Suprapubic skin (tissue), 4 donors: Measurements from ENCODE around the gene HOXC5. TPM values are rescaled to one million over a fixed set of nuclear protein-coding genes. Genes with fewer than 3 reads are reported as not detected.

Experiments used
- DNase-seq, 2 donors: peaks; one replicate each; pipeline ENCODE4 v3.0.0-alpha.2; 2019; ENCODE audit warnings: low spot score in 2 of 2
- H3K27ac ChIP-seq: fragments of 200-600 bp; sonication (generic); one replicate; pipeline ENCODE4 v1.5.1; 2019
- H3K27me3 ChIP-seq: fragments of 200-600 bp; sonication (generic); one replicate; pipeline ENCODE4 v1.5.1; 2019
- H3K36me3 ChIP-seq: fragments of 200-600 bp; sonication (generic); one replicate; pipeline ENCODE4 v1.5.1; 2019
- H3K4me1 ChIP-seq: fragments of 200-600 bp; sonication (generic); one replicate; pipeline ENCODE4 v1.5.1; 2019
- H3K4me3 ChIP-seq: fragments of 200-600 bp; sonication (generic); one replicate; pipeline ENCODE4 v1.5.1; 2019; ENCODE audit warnings: mild to moderate bottlenecking
- H3K9me3 ChIP-seq: fragments of 200-600 bp; sonication (generic); one replicate; pipeline ENCODE4 v1.5.1; 2019
- EP300 ChIP-seq: sonication (generic); formaldehyde crosslinking; IDR thresholded peaks from one replicate; pipeline ENCODE4 v1.6.1; 2017; ENCODE audit warnings: antibody characterized with exemption
- POLR2A ChIP-seq, 2 donors: fragments of 450-650 bp; IDR thresholded peaks; one replicate each; pipeline ENCODE4 v1.6.1; 2017; ENCODE audit warnings: antibody characterized with exemption in 2 of 2, mild to moderate bottlenecking in 2 of 2, moderate library complexity in 2 of 2
- POLR2AphosphoS5 ChIP-seq, 3 donors: sonication (generic); formaldehyde crosslinking; IDR thresholded peaks; one replicate each; pipeline ENCODE4 v1.6.1; 2017; ENCODE audit warnings: antibody characterized with exemption in 3 of 3
- WGBS: methylation state at CpG from one replicate; pipeline ENCODE4 v1.1.5; 2018; 5-methylcytosine and 5-hydroxymethylcytosine counted together
- total RNA-seq, 4 donors: library from RNA; depleted of rRNA; stranded (reverse); fragments of >200 nt; gene quantifications; one replicate each; pipeline ENCODE4 v1.1.0, GENCODE V29; 2016
- TF ChIP-seq, protein P1 (sequence below), 2 donors: fragments of 200-600 bp in 1 of 2; fragments of 450-650 bp in 1 of 2; sonication (generic) in 1 of 2; IDR thresholded peaks; one replicate each; pipeline ENCODE4 v1.5.1; 2016 to 2019; ENCODE audit warnings: antibody characterized with exemption in 2 of 2, mild to moderate bottlenecking in 1 of 2, moderate library complexity in 1 of 2

The HOXC5 gene
- total RNA-seq, 4 donors from 2014 or later = 0.26 to 3.5 (median 0.49) TPM; not detected in 1

DNA sequence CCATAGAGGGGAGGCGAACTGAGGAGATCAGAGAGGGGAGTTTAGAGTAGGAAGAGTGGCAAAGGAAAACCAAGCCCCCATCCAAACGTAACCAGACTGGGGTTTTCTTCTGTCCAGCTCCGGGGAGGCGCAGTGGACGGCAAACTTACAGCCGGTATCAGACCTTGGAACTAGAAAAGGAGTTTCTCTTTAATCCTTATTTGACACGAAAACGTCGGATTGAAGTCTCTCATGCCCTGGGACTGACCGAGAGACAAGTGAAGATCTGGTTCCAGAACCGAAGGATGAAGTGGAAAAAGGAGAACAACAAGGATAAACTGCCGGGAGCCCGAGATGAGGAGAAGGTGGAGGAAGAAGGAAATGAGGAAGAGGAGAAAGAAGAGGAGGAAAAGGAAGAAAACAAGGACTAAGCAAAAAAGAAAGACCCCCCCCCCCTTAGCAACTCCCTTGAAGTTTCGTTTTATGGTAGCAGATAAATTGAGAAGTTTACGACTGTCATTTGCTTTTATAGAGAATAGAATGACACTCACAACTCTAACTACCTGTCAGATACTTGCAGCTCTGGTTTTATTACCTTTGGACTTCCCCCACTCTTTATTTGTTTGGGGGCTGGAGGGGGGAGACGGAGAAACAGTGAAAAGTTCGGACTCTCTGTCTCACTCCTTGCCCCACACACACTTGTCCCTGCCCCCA is 21.7 kb upstream of the HOXC5 start:
- no peak for TF ChIP-seq EP300
- TF ChIP-seq, protein P1, sequence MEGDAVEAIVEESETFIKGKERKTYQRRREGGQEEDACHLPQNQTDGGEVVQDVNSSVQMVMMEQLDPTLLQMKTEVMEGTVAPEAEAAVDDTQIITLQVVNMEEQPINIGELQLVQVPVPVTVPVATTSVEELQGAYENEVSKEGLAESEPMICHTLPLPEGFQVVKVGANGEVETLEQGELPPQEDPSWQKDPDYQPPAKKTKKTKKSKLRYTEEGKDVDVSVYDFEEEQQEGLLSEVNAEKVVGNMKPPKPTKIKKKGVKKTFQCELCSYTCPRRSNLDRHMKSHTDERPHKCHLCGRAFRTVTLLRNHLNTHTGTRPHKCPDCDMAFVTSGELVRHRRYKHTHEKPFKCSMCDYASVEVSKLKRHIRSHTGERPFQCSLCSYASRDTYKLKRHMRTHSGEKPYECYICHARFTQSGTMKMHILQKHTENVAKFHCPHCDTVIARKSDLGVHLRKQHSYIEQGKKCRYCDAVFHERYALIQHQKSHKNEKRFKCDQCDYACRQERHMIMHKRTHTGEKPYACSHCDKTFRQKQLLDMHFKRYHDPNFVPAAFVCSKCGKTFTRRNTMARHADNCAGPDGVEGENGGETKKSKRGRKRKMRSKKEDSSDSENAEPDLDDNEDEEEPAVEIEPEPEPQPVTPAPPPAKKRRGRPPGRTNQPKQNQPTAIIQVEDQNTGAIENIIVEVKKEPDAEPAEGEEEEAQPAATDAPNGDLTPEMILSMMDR (IDR thresholded peaks at IDR 0.05) = no peak
- TF ChIP-seq POLR2A (IDR thresholded peaks at IDR 0.05) = no peak
- no peak for TF ChIP-seq POLR2AphosphoS5 (IDR thresholded peaks at IDR 0.05)
- peaks cover 12% of the 10 kb centered on the region for H3K27me3 ChIP-seq
- H3K9me3 ChIP-seq = no peaks in the 10 kb centered on the region
- peaks cover 81% of the 10 kb centered on the region for H3K4me1 ChIP-seq
- peak overlapping the region; percentile 98 for H3K27ac ChIP-seq
- 39% methylated on average over 17 of the region's 17 CpGs for WGBS
- DNase-seq = no peak
- H3K4me3 ChIP-seq = peak overlapping the region; percentile 63
- no peaks in the 10 kb centered on the region for H3K36me3 ChIP-seq

DNA sequence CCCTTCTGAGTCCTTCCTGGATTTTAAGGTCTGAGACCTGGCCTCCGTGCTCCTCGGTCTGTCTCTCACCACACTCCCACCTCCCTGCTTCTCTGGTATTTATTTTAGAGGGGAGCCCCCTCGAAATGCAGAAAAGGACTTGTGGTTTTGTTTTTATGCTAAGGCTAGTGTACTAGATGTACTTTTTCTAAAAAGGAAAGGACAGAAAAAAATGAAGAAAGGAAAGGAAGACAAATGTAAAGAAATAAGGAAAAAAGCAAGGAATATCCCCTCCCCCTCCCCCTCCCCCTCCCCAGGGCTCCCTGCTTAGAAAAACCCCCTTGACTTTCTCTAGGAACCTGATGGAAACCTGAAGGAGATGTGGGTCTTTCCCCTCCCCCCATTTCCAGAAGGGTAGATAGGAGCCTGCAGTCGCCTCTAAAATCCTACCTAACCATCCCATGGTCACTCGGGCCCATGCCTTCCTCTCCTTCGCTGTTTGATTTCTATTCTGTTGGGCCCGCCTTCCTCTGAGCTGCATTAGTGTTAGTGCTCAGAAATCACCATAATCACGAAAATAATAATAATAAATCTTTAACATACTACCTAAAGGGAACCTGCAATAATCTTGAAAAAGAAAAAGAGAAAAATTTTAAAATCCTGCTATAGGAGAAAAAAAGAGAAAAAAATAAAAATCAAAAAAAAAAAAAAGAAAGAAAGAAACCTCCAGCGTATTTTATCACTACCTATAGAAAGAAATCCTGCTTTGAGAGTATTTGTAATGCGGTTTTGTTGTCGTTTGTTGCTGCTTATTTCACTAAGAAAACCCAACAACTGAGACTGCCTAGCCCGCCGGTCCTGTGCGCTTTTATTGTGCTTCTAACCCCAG is 21.0 kb upstream of the HOXC5 start:
- Histone ChIP-seq H3K27me3 (peaks cover 12% of the 10 kb centered on the region), H3K36me3 (no peaks in the 10 kb centered on the region), H3K4me3 (peak overlapping the region; percentile 63), H3K4me1 (peaks cover 79% of the 10 kb centered on the region), H3K27ac (peak overlapping the region; percentile 98), H3K9me3 (no peaks in the 10 kb centered on the region)
- no peak for TF ChIP-seq EP300
- no peak for DNase-seq
- WGBS = 58% methylated on average over 14 of the region's 14 CpGs

DNA sequence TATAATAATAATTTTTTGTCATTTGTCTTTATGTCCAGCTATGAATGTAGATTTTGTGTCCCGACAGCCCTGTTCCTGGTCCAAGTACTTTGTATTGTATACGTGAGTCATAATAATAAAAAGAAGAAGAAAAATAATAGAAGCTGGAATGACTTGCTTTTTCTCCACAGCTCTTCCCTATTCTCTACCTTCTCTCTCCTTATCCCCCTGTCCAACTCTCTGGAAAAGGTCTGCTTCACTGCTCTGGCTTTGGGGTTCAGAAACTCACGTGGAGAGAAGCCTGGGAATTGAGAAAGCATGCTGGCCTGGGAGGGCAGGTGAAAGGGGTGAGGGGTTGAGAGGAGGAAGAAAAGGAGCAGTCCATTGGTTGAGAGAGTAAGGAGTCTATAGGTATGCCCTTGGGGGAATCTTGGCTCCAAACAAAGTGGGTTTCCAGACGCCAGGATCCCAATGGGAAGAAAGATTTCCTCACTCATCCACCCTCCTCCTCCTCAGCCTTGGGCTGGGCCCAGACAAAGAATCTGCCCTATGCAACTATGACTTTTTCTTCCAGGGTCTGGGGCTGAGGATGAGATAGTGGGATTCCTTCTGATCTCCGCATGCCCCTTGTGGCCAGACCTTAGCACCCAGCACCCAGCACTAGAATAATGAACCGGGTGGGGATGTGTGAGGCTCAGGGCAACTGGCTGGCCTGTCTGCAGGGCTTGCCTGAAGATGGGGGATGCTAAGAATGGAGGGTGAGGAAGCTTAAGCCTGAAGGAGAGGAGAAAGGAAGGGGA is 20.0 kb upstream of the HOXC5 start:
- H3K27me3 ChIP-seq = peaks cover 12% of the 10 kb centered on the region
- no peak for DNase-seq
- no peak overlapping the region for H3K4me3 ChIP-seq
- peaks cover 71% of the 10 kb centered on the region for H3K4me1 ChIP-seq
- TF ChIP-seq, protein P1 (IDR thresholded peaks at IDR 0.05) = no peak
- TF ChIP-seq POLR2AphosphoS5 (IDR thresholded peaks at IDR 0.05) = no peak
- 54% methylated on average over 6 of the region's 6 CpGs for WGBS
- H3K36me3 ChIP-seq = no peaks in the 10 kb centered on the region
- peak overlapping the region; percentile 98 for H3K27ac ChIP-seq
- no peaks in the 10 kb centered on the region for H3K9me3 ChIP-seq

DNA sequence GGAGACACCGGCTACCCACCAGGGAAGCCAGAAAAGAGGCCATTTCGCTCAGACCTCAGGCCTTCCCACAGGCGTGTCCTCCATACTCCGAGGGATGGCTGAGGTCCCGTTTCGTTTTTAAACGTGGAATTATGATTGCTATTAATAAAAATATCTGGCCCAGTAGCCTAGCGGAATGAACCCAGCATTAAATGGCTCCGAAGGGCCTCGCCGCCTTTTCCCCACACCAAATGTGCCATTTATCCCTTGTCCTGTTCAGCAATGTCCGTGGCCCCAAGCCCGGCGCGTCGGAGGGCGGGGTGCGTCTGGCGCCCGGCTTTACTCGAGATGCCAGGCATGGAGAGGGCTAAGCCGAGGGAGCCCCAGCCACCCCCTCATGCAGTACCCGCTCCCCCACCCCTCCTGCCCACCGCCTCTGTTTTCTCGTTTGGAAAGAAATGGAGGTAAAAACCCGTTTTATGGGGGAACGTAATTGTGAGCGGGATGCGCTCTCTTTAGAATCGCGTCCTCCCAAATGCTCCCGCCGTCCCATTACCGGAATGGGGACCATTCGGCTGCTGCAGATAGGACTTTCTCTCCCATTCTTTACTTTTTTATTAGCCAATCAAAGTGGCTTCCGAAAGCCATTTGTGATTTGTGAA is 18.4 kb upstream of the HOXC5 start:
- H3K4me1 ChIP-seq = peaks cover 73% of the 10 kb centered on the region
- no peaks in the 10 kb centered on the region for H3K36me3 ChIP-seq
- TF ChIP-seq, protein P1 (IDR thresholded peaks at IDR 0.05) = no peak
- peak in 1 of 3 donors; percentile 9 for TF ChIP-seq POLR2AphosphoS5 (IDR thresholded peaks at IDR 0.05)
- peak overlapping the region; percentile 36 for H3K4me3 ChIP-seq
- no peaks in the 10 kb centered on the region for H3K9me3 ChIP-seq
- no peak for DNase-seq
- WGBS = 41% methylated on average over 34 of the region's 36 CpGs
- H3K27me3 ChIP-seq = peaks cover 17% of the 10 kb centered on the region
- H3K27ac ChIP-seq = peak overlapping the region; percentile 98
